Gastroesophageal sphincter (tissue), 4 donors: ENCODE results near the gene NPC1. TPM values are rescaled to one million over a fixed set of nuclear protein-coding genes. Genes with fewer than 3 reads are reported as not detected.

Source experiments
- ATAC-seq: fragments of 150-250 bp; one replicate; pipeline ENCODE4 v1.9.1; 2016; ENCODE audit warnings: mild to moderate bottlenecking, moderate library complexity
- H3K27ac ChIP-seq, 4 donors: fragments of 200-600 bp; sonication (generic) in 3 of 4; 1 replicate in 3 of 4; 2 replicates in 1 of 4; pipeline ENCODE4 v1.5.1; 2016 to 2019
- H3K27me3 ChIP-seq: fragments of 200-600 bp; sonication (generic); one replicate; pipeline ENCODE4 v1.5.1; 2019
- H3K36me3 ChIP-seq, 2 donors: fragments of 200-600 bp; sonication (generic); one replicate each; pipeline ENCODE4 v1.5.1; 2019; ENCODE audit warnings: control low read depth in 1 of 2
- H3K4me1 ChIP-seq, 3 donors: fragments of 200-600 bp; sonication (generic); 1 replicate in 2 of 3; 2 replicates in 1 of 3; pipeline ENCODE4 v1.5.1; 2016 to 2019; ENCODE audit warnings: control low read depth in 2 of 3
- H3K4me3 ChIP-seq, 2 donors: fragments of 200-600 bp; sonication (generic); one replicate each; pipeline ENCODE4 v1.5.1; 2019; ENCODE audit warnings: mild to moderate bottlenecking in 1 of 2, moderate library complexity in 1 of 2
- H3K9me3 ChIP-seq, 3 donors: fragments of 200-600 bp; sonication (generic); one replicate each; pipeline ENCODE4 v1.5.1; 2017 to 2019; ENCODE audit warnings: control low read depth in 2 of 3
- EP300 ChIP-seq: sonication (generic); formaldehyde crosslinking; IDR thresholded peaks from one replicate; pipeline ENCODE4 v1.6.1; 2017; ENCODE audit warnings: antibody characterized with exemption, mild to moderate bottlenecking
- POLR2A ChIP-seq, 2 donors: fragments of 450-650 bp; IDR thresholded peaks; one replicate each; pipeline ENCODE4 v1.6.1; 2017; ENCODE audit warnings: antibody characterized with exemption in 2 of 2, mild to moderate bottlenecking in 2 of 2, moderate library complexity in 1 of 2
- POLR2AphosphoS5 ChIP-seq: sonication (generic); formaldehyde crosslinking; IDR thresholded peaks from one replicate; pipeline ENCODE4 v1.6.1; 2017; ENCODE audit warnings: antibody characterized with exemption
- WGBS, 2 donors: methylation state at CpG; one replicate each; pipeline ENCODE4 v1.1.5; 2018; ENCODE audit warnings: low coverage in 1 of 2; 5-methylcytosine and 5-hydroxymethylcytosine counted together
- total RNA-seq, 4 donors: library from RNA; depleted of rRNA; stranded (reverse); fragments of >200 nt; gene quantifications; one replicate each; pipeline ENCODE4 v1.1.0, GENCODE V29; 2016
- TF ChIP-seq, protein P1 (sequence below), 4 experiments: fragments of 200-600 bp in 2 of 4; fragments of 450-650 bp in 2 of 4; sonication (generic) in 1 of 4; IDR thresholded peaks; one replicate each; pipeline ENCODE4 v1.5.1; 2017 to 2019; ENCODE audit warnings: antibody characterized with exemption in 4 of 4, mild to moderate bottlenecking in 2 of 4, moderate library complexity in 2 of 4

Gene NPC1
- total RNA-seq, 4 donors from 2014 or later, result 35.6 to 63.2 (median 51.9) TPM

DNA sequence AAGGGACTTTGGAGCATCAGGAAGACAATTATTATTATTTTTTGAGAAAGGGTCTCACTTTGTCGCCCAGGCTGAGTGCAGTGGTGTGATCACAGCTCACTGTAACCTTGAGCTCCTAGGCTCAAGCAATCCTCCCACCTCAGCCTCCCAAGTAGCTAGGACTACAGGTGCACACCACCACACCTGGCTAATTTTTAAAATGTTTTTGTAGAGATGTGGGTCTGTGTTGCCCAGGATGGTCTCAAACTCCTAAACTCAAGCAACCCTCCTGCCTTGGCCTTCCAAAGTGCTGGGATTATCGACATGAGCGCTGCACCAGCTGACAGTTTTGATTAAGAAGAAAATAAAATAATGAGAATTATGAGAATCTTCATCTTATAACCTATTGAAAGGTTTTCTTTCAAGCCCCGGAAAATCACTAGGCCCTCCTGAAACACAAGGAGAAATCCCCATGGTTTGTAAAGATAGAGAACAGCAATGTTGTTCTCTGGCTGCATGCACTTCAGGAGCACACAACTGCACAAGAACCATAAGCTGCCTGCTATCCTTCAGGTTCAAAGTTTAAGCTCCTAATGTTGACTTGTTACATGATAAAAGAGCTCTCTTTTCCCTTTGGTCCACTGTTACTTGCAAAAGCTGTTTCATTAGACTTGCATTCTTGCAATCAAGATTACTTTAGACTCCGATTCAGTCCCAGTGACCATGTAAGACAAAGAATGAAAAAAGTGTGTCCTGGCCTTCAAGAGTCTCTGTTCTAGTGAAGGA, 16.8 kb downstream of the NPC1 start:
- Histone ChIP-seq H3K4me1 (peaks cover 0 to 13% (median 0%) of the 10 kb centered on the region in 3 donors), H3K9me3 (no peaks in the 10 kb centered on the region), H3K4me3 (no peak overlapping the region), H3K27ac (no peak overlapping the region), H3K36me3 (peaks cover 3 to 87% of the 10 kb centered on the region in 2 donors), H3K27me3 (no peaks in the 10 kb centered on the region)
- no peak for ATAC-seq
- TF ChIP-seq, protein P1, sequence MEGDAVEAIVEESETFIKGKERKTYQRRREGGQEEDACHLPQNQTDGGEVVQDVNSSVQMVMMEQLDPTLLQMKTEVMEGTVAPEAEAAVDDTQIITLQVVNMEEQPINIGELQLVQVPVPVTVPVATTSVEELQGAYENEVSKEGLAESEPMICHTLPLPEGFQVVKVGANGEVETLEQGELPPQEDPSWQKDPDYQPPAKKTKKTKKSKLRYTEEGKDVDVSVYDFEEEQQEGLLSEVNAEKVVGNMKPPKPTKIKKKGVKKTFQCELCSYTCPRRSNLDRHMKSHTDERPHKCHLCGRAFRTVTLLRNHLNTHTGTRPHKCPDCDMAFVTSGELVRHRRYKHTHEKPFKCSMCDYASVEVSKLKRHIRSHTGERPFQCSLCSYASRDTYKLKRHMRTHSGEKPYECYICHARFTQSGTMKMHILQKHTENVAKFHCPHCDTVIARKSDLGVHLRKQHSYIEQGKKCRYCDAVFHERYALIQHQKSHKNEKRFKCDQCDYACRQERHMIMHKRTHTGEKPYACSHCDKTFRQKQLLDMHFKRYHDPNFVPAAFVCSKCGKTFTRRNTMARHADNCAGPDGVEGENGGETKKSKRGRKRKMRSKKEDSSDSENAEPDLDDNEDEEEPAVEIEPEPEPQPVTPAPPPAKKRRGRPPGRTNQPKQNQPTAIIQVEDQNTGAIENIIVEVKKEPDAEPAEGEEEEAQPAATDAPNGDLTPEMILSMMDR (IDR thresholded peaks at IDR 0.05), result no peak
- no peak for TF ChIP-seq EP300
- TF ChIP-seq POLR2AphosphoS5, result no peak
- no peak for TF ChIP-seq POLR2A (IDR thresholded peaks at IDR 0.05)
- WGBS, 2 donors, result 100% methylated on average over 3 to 5 of the region's 5 CpGs

DNA sequence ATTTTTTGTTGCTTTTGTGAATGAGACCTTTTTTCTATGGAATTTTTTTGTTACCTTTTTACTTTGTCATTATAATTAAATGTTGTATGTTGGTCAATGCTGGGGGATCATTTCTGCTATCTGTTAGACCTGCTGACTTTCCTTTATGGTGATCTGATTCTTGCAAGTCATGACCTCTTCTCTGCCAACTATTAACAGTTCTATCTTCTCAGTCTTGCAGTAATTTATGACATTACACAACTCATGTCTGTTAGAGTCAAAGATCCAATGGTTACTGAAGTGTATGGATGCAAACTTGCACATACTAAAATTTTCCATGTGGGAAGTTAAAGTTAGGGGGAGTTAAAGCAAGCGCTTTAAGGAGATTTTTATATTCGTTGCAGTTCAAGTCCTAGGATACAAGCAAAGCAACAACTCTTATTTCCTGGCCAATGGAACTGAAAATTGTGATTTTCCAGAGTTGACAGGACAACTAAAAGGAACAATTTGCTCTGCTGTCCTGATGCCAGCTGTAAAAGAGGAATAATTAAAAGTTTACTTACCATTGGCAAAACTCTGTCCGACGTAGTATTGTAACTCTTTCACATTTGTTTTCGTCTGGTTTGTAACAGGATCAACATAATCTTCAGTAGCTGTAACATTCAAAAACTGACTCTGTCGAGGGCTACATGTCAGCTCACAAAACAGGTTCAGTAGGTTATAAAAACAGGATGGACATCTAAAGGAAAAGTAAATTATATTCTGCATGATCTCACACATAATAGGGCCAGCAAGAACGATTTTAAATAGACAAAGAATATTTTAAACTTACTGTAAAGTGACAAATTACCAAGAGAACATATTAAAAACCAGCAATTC, 17.8 kb downstream of the NPC1 start:
- no peaks in the 10 kb centered on the region for H3K27me3 ChIP-seq
- no peak overlapping the region for H3K27ac ChIP-seq
- peaks cover 0 to 3% (median 0%) of the 10 kb centered on the region in 3 donors for H3K4me1 ChIP-seq
- TF ChIP-seq, protein P1 (IDR thresholded peaks at IDR 0.05), result no peak
- TF ChIP-seq POLR2A (IDR thresholded peaks at IDR 0.05) (no peak), EP300 (no peak), POLR2AphosphoS5 (no peak)
- WGBS, 2 donors, result 68 to 69% methylated on average over 5 to 7 of the region's 7 CpGs
- ATAC-seq, result no peak
- peaks cover 3 to 96% of the 10 kb centered on the region in 2 donors for H3K36me3 ChIP-seq
- H3K4me3 ChIP-seq, result no peak overlapping the region
- no peaks in the 10 kb centered on the region for H3K9me3 ChIP-seq

DNA sequence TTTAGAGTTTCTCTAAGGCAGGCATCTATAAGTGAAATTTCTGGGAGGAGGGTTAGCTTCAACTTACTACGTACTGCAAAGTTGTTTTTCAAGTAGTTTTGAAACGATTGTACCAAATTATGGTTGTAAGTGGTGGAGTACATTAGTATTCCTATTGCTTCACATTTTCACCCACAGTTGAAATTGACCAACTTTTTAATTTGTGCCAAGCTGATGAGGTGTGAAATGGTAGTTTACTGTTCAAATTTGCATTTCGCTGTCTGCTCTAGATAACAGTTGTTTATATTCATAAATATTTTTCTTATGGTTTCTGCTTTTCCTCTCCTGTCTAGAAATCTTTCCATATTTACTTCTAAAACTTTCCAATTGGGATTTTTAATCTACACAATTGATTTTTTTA, 18.6 kb downstream of the NPC1 start:
- TF ChIP-seq EP300, result no peak
- TF ChIP-seq POLR2AphosphoS5, result no peak
- TF ChIP-seq, protein P1 (IDR thresholded peaks at IDR 0.05), result no peak
- TF ChIP-seq POLR2A (IDR thresholded peaks at IDR 0.05), result no peak
- Histone ChIP-seq H3K4me3 (no peak overlapping the region), H3K27me3 (no peaks in the 10 kb centered on the region), H3K27ac (no peak overlapping the region), H3K36me3 (peaks cover 3 to 99% of the 10 kb centered on the region in 2 donors), H3K4me1 (no peaks in the 10 kb centered on the region), H3K9me3 (no peaks in the 10 kb centered on the region)
- no peak for ATAC-seq
- WGBS, 2 donors, result 85 to 94% methylated on average over 3 of the region's 3 CpGs

DNA sequence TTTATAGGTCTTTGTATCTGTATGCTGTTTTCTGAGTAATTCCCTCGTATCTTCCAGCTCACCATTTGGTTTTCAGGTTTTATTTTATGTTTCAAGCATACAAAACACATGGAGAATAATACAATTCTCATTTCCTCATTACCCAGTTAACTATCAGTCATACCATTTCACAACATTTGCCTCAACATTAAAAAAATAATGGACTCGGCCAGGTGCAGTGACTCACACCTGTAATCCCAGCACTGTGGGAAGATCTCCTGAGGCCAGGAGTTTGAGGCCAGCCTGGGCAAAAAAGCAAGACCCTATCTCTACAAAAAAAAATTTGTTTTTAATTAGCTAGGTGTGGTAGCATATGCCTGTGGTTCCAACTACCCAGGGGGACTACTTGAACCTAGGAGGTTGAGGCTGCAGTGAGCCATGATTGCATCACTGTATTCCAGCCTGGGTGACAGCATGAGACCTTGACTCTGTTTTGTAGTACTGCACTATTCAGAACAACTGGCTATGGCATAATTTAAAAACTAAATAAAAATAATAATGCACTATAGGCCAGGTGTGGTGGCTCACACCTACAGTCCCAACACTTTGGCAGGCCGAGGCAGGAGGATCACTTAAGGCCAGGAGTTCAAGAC, 20.3 kb downstream of the NPC1 start:
- Histone ChIP-seq H3K27ac (no peak overlapping the region), H3K27me3 (no peaks in the 10 kb centered on the region), H3K4me3 (no peak overlapping the region), H3K9me3 (no peaks in the 10 kb centered on the region), H3K4me1 (no peaks in the 10 kb centered on the region), H3K36me3 (peaks cover 3 to 99% of the 10 kb centered on the region in 2 donors)
- TF ChIP-seq EP300, result no peak
- no peak for TF ChIP-seq POLR2A (IDR thresholded peaks at IDR 0.05)
- TF ChIP-seq, protein P1 (IDR thresholded peaks at IDR 0.05), result no peak
- TF ChIP-seq POLR2AphosphoS5, result no peak
- ATAC-seq, result no peak
- WGBS, 2 donors, result 71 to 74% methylated on average over 3 of the region's 3 CpGs
